ENCODE data around the gene PGA5. TPM values are rescaled to one million over a fixed set of nuclear protein-coding genes. Genes with fewer than 3 reads are reported as not detected.

PGA5 gene
- total and polyA plus RNA-seq, 9 of the 15 experiments (the other 6 are each of a cell fraction or from before 2014, with no cell fraction given) = not detected

- no TSS peak for BruUV-seq (replicated peaks)
- H3K4me1 ChIP-seq (replicated peaks in 1 of 2; ENCODE audit: control insufficient read depth in 2 of 2, insufficient read depth in 2 of 2, low read length in 2 of 2) = peaks cover 11 to 19% of the 10 kb centered on the region in 2 experiments; a peak in 4 of 5 replicates
- FAIRE-seq (no peak), ATAC-seq (no peak), DNase-seq (ENCODE audit: extremely low read depth in 1 of 4, low spot score in 3 of 4) (no peak)
- H3K4me3 ChIP-seq = no peak overlapping the region
- intact Hi-C loops (cut with micrococcal nuclease) (no loop called here), in situ Hi-C loops (cut with MboI) (no loop called here)
- H3K27me3 ChIP-seq (ENCODE audit: control insufficient read depth in 2 of 2, insufficient read depth in 2 of 2, low read length in 2 of 2) = no peaks in the 10 kb centered on the region
- H4K20me1 ChIP-seq (replicated peaks; ENCODE audit: control insufficient read depth, insufficient read depth, low read length) = no peaks in the 10 kb centered on the region
- peak in 1 of 3 experiments; percentile 40; a peak in 1 of 6 replicates for TF ChIP-seq CTCF (IDR thresholded peaks at IDR 0.05 in 2 of 3, conservative IDR thresholded peaks at IDR 0.05 in 1 of 3; ENCODE audit: insufficient read depth in 2 of 3, low read depth in 1 of 3, low read length in 3 of 3)
- no peak for TF ChIP-seq ZNF133 (CRISPR knock-in tag; IDR thresholded peaks at IDR 0.05)
- no peak for TF ChIP-seq TBL1XR1 (IDR thresholded peaks at IDR 0.05; ENCODE audit: low read length in 2 of 2)
- TF ChIP-seq TFE3 (CRISPR knock-in tag; IDR thresholded peaks at IDR 0.05) = no peak
- no peak overlapping the region for H2AFZ ChIP-seq (ENCODE audit: low read depth, low read length)
- H3K36me3 ChIP-seq (ENCODE audit: control insufficient read depth, insufficient read depth, low read length) = no peaks in the 10 kb centered on the region
- ChIA-PET POLR2A (interaction anchor here (0.7 to 1.4 kb wide), 4 partner anchors 10 to 54 kb away, joined by 3 to 4 read pairs (median 3); no protein-coding TSS in a partner anchor), CTCF (ENCODE audit: low intra/inter-chr PET ratio) (interaction anchor here (1.7 kb wide), 1 partner anchor 105 kb away, joined by 11 read pairs; no protein-coding TSS in a partner anchor)
- no peak overlapping the region for H3K4me2 ChIP-seq (ENCODE audit: insufficient read depth, low read length)
- no peaks in the 10 kb centered on the region for H3K9me3 ChIP-seq (replicated peaks; ENCODE audit: control insufficient read depth, insufficient read depth, low read depth, low read length)
- H3K27ac ChIP-seq (ENCODE audit: extremely low read depth, low read depth, low read length) = no peak overlapping the region
- H3K79me2 ChIP-seq (ENCODE audit: control insufficient read depth, insufficient read depth, low read length) = no peaks in the 10 kb centered on the region
- H3K9me1 ChIP-seq (ENCODE audit: control insufficient read depth, insufficient read depth, low read length) = no peaks in the 10 kb centered on the region
- H3K9ac ChIP-seq (ENCODE audit: insufficient read depth in 1 of 2, low read depth in 2 of 2, low read length in 2 of 2) = peak overlapping the region in 1 of 2 experiments; percentile 82; a peak in 1 of 4 replicates
- 49% methylated on average over 11 of the region's 12 CpGs for WGBS (ENCODE audit: insufficient coverage, low coverage, missing lambda C conversion rate)
These were observed 39.1 kb downstream of the PGA5 start for GRCh38 chr11:61279934-61280659.

Data from K562 (cell line).